ENCODE measurements around the gene HK3. TPM values are rescaled to one million over a fixed set of nuclear protein-coding genes. Genes with fewer than 3 reads are reported as not detected.

Gene HK3
- total RNA-seq, 1 experiment from 2014 or later: 1.5 TPM

DNA sequence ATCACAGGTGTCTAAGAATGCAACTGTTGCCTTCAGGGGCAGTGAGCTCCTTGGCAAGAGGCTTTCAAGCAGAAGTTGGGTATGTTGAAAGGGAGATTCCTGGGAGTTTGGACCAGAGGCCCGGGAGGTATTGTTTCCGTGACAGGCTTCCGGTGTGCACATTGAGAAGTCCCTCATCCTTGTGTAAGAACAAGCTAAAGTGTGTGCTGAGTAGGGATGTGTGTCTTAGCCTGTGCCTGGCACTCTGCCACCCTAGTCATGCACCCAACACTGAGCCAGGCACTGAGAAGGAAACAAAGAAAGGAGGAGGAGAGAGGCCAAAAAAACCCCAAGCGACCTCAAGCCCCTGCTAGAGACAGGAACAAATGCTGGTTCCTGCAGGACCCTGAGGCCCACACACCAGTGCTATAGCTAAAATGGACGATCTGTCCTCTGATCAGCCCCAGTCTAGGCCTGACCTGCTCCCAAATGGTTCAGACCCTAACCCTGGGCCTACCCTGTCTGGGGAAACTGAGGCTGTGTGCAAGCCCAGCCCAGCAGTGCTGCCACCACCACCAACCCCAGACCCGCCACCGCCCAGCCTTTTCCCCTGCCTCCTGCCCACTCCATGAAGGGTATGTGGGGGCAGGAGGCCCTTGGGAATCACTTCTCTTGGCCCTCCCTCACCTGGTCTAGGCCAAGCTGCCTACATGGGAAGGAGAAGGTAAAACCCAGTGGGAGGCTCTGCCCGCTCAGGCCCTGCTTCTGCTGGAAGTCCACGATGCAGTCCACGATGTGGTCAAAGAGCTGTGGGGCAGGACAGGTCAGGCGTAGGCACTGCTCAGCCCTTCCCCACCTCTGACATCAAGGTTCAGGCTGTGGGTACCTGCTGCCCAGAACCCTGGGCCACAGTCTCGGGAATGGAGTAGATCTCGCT, 12.6 kb downstream of the HK3 start:
- CTCF ChIA-PET: interaction anchor here (0.6 kb wide), 1 partner anchor 1163 kb away, joined by 5 read pairs; no protein-coding TSS in a partner anchor
- Mint-ChIP-seq H3K4me1 (ENCODE audit: low read depth, unreplicated experiment) (no peaks in the 10 kb centered on the region), H3K4me3 (ENCODE audit: low read depth, unreplicated experiment) (no peak overlapping the region), H3K36me3 (ENCODE audit: insufficient read depth, unreplicated experiment) (no peaks in the 10 kb centered on the region), H3K9me3 (ENCODE audit: low read depth, unreplicated experiment) (no peaks in the 10 kb centered on the region), H3K27ac (ENCODE audit: unreplicated experiment) (no peak overlapping the region), H3K27me3 (ENCODE audit: unreplicated experiment) (peaks cover 36% of the 10 kb centered on the region)
- no TSS peak for BruUV-seq (replicated peaks)
- intact Hi-C loops (cut with micrococcal nuclease; ENCODE audit: unreplicated experiment): no loop called here
- DNase-seq: no peak
- TF ChIP-seq CTCF (IDR thresholded peaks at IDR 0.05; ENCODE audit: unreplicated experiment): no peak

GRCh38 chr5:176884571-176884890, 14.6 kb downstream of the HK3 start:
- no peaks in the 10 kb centered on the region for H3K36me3 Mint-ChIP-seq (ENCODE audit: insufficient read depth, unreplicated experiment)
- H3K9me3 Mint-ChIP-seq (ENCODE audit: low read depth, unreplicated experiment): no peaks in the 10 kb centered on the region
- no TSS peak for BruUV-seq (replicated peaks)
- H3K27ac Mint-ChIP-seq (ENCODE audit: unreplicated experiment): no peak overlapping the region
- H3K4me1 Mint-ChIP-seq (ENCODE audit: low read depth, unreplicated experiment): no peaks in the 10 kb centered on the region
- H3K27me3 Mint-ChIP-seq (ENCODE audit: unreplicated experiment): peaks cover 15% of the 10 kb centered on the region
- no peak overlapping the region for H3K4me3 Mint-ChIP-seq (ENCODE audit: low read depth, unreplicated experiment)
- TF ChIP-seq CTCF (IDR thresholded peaks at IDR 0.05; ENCODE audit: unreplicated experiment): no peak
- DNase-seq: no peak
- CTCF ChIA-PET: no interaction called here
- intact Hi-C loops (cut with micrococcal nuclease; ENCODE audit: unreplicated experiment): no loop called here

GRCh38 chr5:176883700-176884570, 15.2 kb downstream of the HK3 start:
- no peak overlapping the region for H3K4me3 Mint-ChIP-seq (ENCODE audit: low read depth, unreplicated experiment)
- no TSS peak for BruUV-seq (replicated peaks)
- CTCF ChIA-PET: no interaction called here
- H3K27ac Mint-ChIP-seq (ENCODE audit: unreplicated experiment): no peak overlapping the region
- H3K27me3 Mint-ChIP-seq (ENCODE audit: unreplicated experiment): peaks cover 14% of the 10 kb centered on the region
- no peak for DNase-seq
- no peaks in the 10 kb centered on the region for H3K9me3 Mint-ChIP-seq (ENCODE audit: low read depth, unreplicated experiment)
- no peaks in the 10 kb centered on the region for H3K36me3 Mint-ChIP-seq (ENCODE audit: insufficient read depth, unreplicated experiment)
- no peaks in the 10 kb centered on the region for H3K4me1 Mint-ChIP-seq (ENCODE audit: low read depth, unreplicated experiment)
- intact Hi-C loops (cut with micrococcal nuclease; ENCODE audit: unreplicated experiment): no loop called here
- no peak for TF ChIP-seq CTCF (IDR thresholded peaks at IDR 0.05; ENCODE audit: unreplicated experiment)

DNA sequence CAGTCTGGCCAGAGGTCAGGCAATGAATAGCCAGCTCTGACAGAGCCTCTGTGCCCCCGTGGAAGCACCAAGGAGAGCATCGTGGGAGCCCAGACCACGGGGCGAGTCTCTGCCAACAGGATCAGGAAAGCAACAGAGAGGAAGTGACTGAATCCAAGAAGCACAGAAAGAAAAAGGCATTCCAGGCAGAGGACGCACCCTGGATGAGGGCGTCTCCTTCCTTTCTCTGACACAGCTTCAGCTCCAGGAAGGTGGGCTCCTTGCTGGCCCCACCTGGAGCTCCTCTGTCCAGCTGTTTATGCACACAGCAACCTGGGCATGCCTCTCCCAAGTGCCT, 16.6 kb downstream of the HK3 start:
- CTCF ChIA-PET: no interaction called here
- H3K27me3 Mint-ChIP-seq (ENCODE audit: unreplicated experiment): peaks cover 14% of the 10 kb centered on the region
- H3K4me1 Mint-ChIP-seq (ENCODE audit: low read depth, unreplicated experiment): no peaks in the 10 kb centered on the region
- no peak overlapping the region for H3K27ac Mint-ChIP-seq (ENCODE audit: unreplicated experiment)
- no peaks in the 10 kb centered on the region for H3K36me3 Mint-ChIP-seq (ENCODE audit: insufficient read depth, unreplicated experiment)
- no TSS peak for BruUV-seq (replicated peaks)
- no peaks in the 10 kb centered on the region for H3K9me3 Mint-ChIP-seq (ENCODE audit: low read depth, unreplicated experiment)
- no peak for DNase-seq
- intact Hi-C loops (cut with micrococcal nuclease; ENCODE audit: unreplicated experiment): no loop called here
- no peak for TF ChIP-seq CTCF (IDR thresholded peaks at IDR 0.05; ENCODE audit: unreplicated experiment)
- no peak overlapping the region for H3K4me3 Mint-ChIP-seq (ENCODE audit: low read depth, unreplicated experiment)

Data from Calu3 (cell line).